Measurements from ENCODE around the gene RAB40A.
A peak's percentile ranks its signal among the peaks of the same experiment; 100 is the strongest.
"Not testable (repeated sequence)": the region's sequence is repeated elsewhere in the genome, so short reads cannot be mapped to it uniquely, and the experiment has no call there.

Gene RAB40A

GRCh38 chrX:103464774-103465117 is 54.5 kb downstream of the RAB40A start:
- Histone ChIP-seq H3K27me3 (ENCODE audit: insufficient read depth, low read length, poor library complexity, severe bottlenecking) (no peaks in the 10 kb centered on the region), H4K20me1 (ENCODE audit: insufficient read depth, low read length, poor library complexity, severe bottlenecking) (no peaks in the 10 kb centered on the region), H3K36me3 (ENCODE audit: insufficient read depth, low read length) (no peaks in the 10 kb centered on the region), H3K4me3 (ENCODE audit: low read length, poor library complexity, severe bottlenecking) (peak overlapping the region; percentile 66), H3K9me3 (ENCODE audit: insufficient read depth, low read depth, low read length) (no peaks in the 10 kb centered on the region), H3K9me2 (replicated peaks; ENCODE audit: low read depth, low read length) (no peaks in the 10 kb centered on the region), H3K4me2 (ENCODE audit: low read depth, low read length, poor library complexity, severe bottlenecking) (peak overlapping the region; percentile 81), H3F3A (ENCODE audit: low read depth) (no peaks in the 10 kb centered on the region), H3K79me2 (ENCODE audit: insufficient read depth, low read length) (no peaks in the 10 kb centered on the region), H3K9ac (ENCODE audit: low read depth, low read length, poor library complexity, severe bottlenecking) (peak overlapping the region; percentile 17), H3K4me1 (ENCODE audit: insufficient read depth, low read length, poor library complexity, severe bottlenecking) (peaks cover 4% of the 10 kb centered on the region), H2AFZ (ENCODE audit: low read length) (peak overlapping the region; percentile 93)
- no peak for TF ChIP-seq EZH2phosphoT487 (IDR thresholded peaks at IDR 0.05; ENCODE audit: borderline replicate concordance)
- TF ChIP-seq CTCF (conservative IDR thresholded peaks at IDR 0.05; ENCODE audit: low read length): peak; percentile 67

GRCh38 chrX:103464072-103464773 is 55.1 kb downstream of the RAB40A start:
- Histone ChIP-seq H3F3A (ENCODE audit: low read depth) (no peaks in the 10 kb centered on the region), H3K79me2 (ENCODE audit: insufficient read depth, low read length) (no peaks in the 10 kb centered on the region), H3K36me3 (ENCODE audit: insufficient read depth, low read length) (no peaks in the 10 kb centered on the region), H3K4me3 (ENCODE audit: low read length, poor library complexity, severe bottlenecking) (peak overlapping the region; percentile 66), H3K27me3 (ENCODE audit: insufficient read depth, low read length, poor library complexity, severe bottlenecking) (no peaks in the 10 kb centered on the region), H3K9me2 (replicated peaks; ENCODE audit: low read depth, low read length) (no peaks in the 10 kb centered on the region), H3K9me3 (ENCODE audit: insufficient read depth, low read depth, low read length) (no peaks in the 10 kb centered on the region), H3K4me2 (ENCODE audit: low read depth, low read length, poor library complexity, severe bottlenecking) (peak overlapping the region; percentile 81), H4K20me1 (ENCODE audit: insufficient read depth, low read length, poor library complexity, severe bottlenecking) (no peaks in the 10 kb centered on the region), H3K4me1 (ENCODE audit: insufficient read depth, low read length, poor library complexity, severe bottlenecking) (peaks cover 4% of the 10 kb centered on the region), H2AFZ (ENCODE audit: low read length) (peak overlapping the region; percentile 93), H3K9ac (ENCODE audit: low read depth, low read length, poor library complexity, severe bottlenecking) (peak overlapping the region; percentile 17)
- TF ChIP-seq CTCF (conservative IDR thresholded peaks at IDR 0.05; ENCODE audit: low read length): peak; percentile 54
- no peak for TF ChIP-seq EZH2phosphoT487 (IDR thresholded peaks at IDR 0.05; ENCODE audit: borderline replicate concordance)

GRCh38 chrX:103461156-103461555 is 58.1 kb downstream of the RAB40A start:
- Histone ChIP-seq H4K20me1 (ENCODE audit: insufficient read depth, low read length, poor library complexity, severe bottlenecking) (no peaks in the 10 kb centered on the region), H3K27me3 (ENCODE audit: insufficient read depth, low read length, poor library complexity, severe bottlenecking) (no peaks in the 10 kb centered on the region), H3K36me3 (ENCODE audit: insufficient read depth, low read length) (no peaks in the 10 kb centered on the region), H2AFZ (ENCODE audit: low read length) (no peak overlapping the region), H3K9me2 (replicated peaks; ENCODE audit: low read depth, low read length) (no peaks in the 10 kb centered on the region), H3K4me3 (ENCODE audit: low read length, poor library complexity, severe bottlenecking) (no peak overlapping the region), H3F3A (ENCODE audit: low read depth) (no peaks in the 10 kb centered on the region), H3K9me3 (ENCODE audit: insufficient read depth, low read depth, low read length) (no peaks in the 10 kb centered on the region), H3K79me2 (ENCODE audit: insufficient read depth, low read length) (no peaks in the 10 kb centered on the region), H3K9ac (ENCODE audit: low read depth, low read length, poor library complexity, severe bottlenecking) (no peak overlapping the region), H3K4me1 (ENCODE audit: insufficient read depth, low read length, poor library complexity, severe bottlenecking) (peaks cover 4% of the 10 kb centered on the region), H3K4me2 (ENCODE audit: low read depth, low read length, poor library complexity, severe bottlenecking) (no peak overlapping the region)
- no peak for TF ChIP-seq CTCF (conservative IDR thresholded peaks at IDR 0.05; ENCODE audit: low read length)
- no peak for TF ChIP-seq EZH2phosphoT487 (IDR thresholded peaks at IDR 0.05; ENCODE audit: borderline replicate concordance)

- H3K27me3 ChIP-seq (ENCODE audit: insufficient read depth, low read length, poor library complexity, severe bottlenecking); H3K9ac ChIP-seq (ENCODE audit: low read depth, low read length, poor library complexity, severe bottlenecking); H3K4me2 ChIP-seq (ENCODE audit: low read depth, low read length, poor library complexity, severe bottlenecking); H2AFZ ChIP-seq (ENCODE audit: low read length); H3K36me3 ChIP-seq (ENCODE audit: insufficient read depth, low read length); H4K20me1 ChIP-seq (ENCODE audit: insufficient read depth, low read length, poor library complexity, severe bottlenecking); H3K9me3 ChIP-seq (ENCODE audit: insufficient read depth, low read depth, low read length); H3F3A ChIP-seq (ENCODE audit: low read depth); H3K4me1 ChIP-seq (ENCODE audit: insufficient read depth, low read length, poor library complexity, severe bottlenecking); H3K4me3 ChIP-seq (ENCODE audit: low read length, poor library complexity, severe bottlenecking); H3K9me2 ChIP-seq (replicated peaks; ENCODE audit: low read depth, low read length); H3K79me2 ChIP-seq (ENCODE audit: insufficient read depth, low read length): not testable (repeated sequence)
These were observed 59.1 kb downstream of the RAB40A start for GRCh38 chrX:103460001-103460755.

Data from Loucy (cell line).